ENCODE data around the gene TBP.

The TBP gene

GRCh38 chr6:170535004-170535403, 19.2 kb upstream of the TBP start:
- no peak for DNase-seq (ENCODE audit: low read depth)

DNA sequence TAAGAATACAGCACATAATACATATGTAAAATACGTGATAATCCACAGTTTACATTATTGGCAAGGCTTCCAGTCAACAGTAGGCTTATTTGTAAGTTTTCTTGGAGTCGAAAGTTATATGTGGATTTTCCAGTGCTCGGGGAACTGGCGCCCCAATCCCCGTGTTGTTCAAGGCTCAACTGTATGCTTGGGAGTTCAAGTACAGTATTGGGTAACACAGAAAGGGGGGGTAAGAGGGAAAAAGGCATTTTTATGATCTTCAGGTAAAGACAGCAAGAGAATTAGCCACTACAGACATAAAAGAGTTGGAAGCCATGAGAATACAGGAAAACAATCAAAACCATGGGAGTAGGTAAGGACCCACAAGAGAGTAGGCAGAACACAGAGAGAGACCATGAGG, 17.5 kb upstream of the TBP start:
- no peak for DNase-seq (ENCODE audit: low read depth)

DNA sequence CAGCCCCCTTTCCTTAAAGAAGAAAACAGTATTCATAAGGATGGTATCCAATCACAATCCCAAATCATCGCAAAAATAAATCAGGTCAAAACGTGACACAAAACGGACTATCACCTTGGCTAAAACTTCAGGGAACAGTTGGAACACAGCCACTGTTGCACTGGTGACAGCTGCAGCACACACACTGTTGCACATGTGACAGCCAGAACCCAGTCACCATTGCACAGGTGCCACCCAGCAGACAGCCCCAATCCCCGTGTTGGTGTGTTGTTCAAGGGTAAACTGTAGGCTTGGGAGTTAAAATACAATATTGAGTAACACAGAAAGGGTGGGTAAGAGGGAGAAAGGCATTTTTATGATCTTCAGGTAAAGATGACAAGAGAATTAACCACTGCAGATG, 16.8 kb upstream of the TBP start:
- DNase-seq (ENCODE audit: low read depth): no peak

- no peak for DNase-seq (ENCODE audit: low read depth)
These were observed 12.0 kb upstream of the TBP start for GRCh38 chr6:170542031-170542719.

GRCh38 chr6:170545405-170545804, 8.8 kb upstream of the TBP start:
- DNase-seq (ENCODE audit: low read depth): no peak

- DNase-seq (ENCODE audit: low read depth): peak; percentile 71
These were observed 1.2 kb upstream of the TBP start, which contains the start of gene PSMB1 for GRCh38 chr6:170552765-170553533. Gene PSMB1 (minus strand): TSS chr6:170553307. CDS start chr6:170553242, 65 bp downstream.

DNA sequence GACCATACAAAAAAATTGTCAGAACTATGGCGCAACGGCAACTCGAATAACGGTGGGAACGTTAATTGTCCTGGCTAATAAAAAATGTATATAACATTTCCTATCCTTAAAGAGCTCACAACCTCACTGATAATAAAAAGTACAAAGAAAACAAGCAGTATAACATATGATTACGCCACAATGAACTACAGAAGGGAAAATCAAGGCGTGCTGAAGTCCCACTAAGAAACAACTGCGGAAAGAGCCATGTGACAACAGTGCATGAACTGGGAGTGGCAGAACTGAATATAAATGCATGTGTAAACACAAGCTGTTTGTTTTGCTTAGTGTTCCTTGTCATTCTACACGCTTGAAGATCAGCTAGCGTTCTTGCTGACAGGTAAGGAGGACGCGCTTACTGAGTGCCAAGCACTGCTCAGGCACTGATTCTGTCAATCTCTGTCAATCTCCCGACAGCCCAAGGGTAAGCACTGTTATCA, 596 bp upstream of the TBP start:
- no peak for DNase-seq (ENCODE audit: low read depth)

- no peak for DNase-seq (ENCODE audit: low read depth)
These were observed 598 bp downstream of the TBP start for GRCh38 chr6:170554796-170555137.

DNA sequence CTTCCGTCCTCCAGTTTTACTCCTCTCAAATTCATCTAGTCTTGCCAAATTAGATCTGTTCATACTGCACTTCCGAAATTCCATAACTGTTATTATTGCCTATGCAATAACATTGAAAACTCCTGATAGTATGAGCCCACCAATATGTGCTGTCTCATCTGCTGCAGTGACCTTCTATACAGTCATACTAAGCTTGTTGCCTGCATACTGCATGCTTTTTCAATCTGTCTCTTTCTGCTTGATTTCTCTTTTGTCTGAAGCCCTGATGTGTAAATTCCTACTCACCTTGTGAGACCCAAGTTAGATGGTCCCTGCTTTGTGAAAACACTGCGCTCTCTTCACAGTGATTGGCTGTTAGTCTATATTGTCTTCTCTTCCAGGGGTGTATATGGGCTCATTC, 1.1 kb downstream of the TBP start:
- no peak for DNase-seq (ENCODE audit: low read depth)

DNA sequence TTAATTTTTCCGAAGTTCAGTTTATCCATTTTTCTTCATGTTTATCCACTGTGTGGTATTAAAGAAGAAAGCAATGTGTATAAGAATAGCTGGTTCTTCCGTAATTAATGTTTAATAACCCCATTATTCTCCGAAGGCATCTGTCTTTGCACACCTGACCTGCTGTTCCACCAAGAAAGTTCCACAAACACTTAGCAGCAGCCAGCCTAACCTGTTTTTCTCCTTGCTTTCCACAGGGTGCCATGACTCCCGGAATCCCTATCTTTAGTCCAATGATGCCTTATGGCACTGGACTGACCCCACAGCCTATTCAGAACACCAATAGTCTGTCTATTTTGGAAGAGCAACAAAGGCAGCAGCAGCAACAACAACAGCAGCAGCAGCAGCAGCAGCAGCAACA, 7.4 kb downstream of the TBP start:
- DNase-seq (ENCODE audit: low read depth): no peak

DNA sequence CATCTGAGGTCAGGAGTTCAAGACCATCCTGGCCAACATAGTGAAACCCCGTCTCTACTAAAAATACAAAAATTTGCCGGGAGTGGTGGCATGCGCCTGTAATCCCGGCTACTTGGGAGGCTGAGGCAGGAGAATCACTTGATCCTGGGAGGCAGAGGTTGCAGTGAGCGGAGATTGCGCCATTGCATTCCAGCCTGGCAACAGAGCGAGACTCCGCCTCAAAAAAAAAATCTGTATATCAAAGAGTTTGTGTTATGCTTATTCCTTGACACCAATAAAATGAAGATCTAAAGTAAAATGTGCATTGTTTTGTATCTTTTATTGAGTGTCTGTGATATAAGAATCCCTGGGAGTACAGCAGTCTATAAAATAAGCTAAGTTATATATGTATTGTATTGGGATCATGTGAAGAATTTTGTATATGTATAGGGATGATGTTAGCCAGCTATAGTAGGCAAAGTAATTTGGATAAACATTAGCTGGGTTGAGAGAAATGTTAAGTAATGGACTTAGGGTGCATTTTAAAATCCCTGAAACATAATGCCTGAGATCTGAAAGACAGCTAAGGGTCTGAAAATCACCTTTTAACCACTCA, 10.9 kb downstream of the TBP start:
- no peak for DNase-seq (ENCODE audit: low read depth)

DNA sequence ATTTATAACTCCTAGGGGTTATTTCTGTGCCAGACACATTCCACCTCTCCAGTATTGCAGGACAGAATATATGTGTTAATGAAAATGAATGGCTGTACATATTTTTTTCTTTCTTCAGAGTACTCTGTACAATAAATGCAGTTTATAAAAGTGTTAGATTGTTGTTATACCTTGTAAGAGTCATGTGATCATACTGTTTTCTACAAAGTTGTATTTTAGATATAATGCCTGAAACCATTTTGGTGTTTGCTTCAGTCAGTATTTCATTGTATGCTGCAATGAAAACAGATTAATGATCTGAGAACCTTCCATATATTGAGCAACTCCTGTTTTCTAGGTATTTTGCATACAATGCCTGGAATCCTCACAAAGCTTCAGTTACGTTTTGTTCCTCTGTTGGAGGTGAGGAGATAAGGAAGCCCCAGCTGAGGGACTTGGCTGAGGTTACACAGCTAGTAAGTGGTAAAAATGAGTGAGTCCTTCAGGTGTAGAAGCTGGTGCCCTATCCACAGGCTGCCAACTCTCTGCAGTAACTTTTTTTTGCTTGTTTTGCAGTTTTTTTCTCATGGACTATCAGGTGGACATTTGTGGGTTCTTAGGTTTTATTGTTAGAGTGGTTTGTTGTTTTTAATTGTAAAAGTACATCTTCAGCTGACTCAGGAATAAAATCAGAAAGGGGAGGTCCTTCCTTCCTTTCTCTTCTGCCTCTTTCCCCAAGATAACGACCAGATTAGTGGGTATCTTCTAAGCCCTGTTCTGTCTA, 18.7 kb downstream of the TBP start:
- DNase-seq (ENCODE audit: low read depth): no peak

DNA sequence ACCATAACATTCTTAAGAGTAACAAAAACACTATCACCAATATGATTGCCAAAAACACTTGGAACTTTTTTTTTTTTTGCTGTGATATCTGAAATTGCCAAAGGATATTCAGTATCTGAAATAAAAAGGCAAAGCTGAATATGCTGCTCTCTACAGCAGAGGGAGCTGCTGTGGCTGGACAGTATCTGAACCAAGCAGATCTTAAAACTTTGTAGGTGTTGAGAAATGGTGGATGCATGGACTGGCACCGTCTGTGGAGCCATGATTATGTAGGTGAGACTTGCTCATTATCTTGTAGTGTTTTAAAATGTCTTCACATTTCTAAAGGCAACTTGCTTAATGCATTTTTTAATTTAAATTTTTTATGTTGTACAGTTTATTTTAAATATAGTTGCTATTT, 21.1 kb downstream of the TBP start:
- DNase-seq (ENCODE audit: low read depth): no peak

DNA sequence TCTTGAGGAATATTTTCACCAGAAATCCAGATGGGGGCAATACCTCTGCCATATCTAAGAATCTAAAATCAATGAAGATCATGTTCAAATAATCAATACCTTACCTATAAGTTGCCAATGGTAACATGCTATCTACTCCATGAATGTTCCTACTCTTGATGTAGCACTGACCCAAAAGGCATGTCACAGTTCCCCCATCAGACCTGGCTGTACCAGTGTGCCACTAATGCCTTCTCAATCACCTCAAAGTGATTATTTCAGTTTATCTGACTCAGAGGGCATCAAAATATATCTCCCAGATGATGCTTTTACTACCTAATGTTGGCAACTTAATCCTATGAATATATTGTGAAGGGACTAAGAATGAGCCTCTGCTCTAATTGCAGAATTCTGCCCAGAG, 24.7 kb downstream of the TBP start:
- DNase-seq (ENCODE audit: low read depth): no peak

DNA sequence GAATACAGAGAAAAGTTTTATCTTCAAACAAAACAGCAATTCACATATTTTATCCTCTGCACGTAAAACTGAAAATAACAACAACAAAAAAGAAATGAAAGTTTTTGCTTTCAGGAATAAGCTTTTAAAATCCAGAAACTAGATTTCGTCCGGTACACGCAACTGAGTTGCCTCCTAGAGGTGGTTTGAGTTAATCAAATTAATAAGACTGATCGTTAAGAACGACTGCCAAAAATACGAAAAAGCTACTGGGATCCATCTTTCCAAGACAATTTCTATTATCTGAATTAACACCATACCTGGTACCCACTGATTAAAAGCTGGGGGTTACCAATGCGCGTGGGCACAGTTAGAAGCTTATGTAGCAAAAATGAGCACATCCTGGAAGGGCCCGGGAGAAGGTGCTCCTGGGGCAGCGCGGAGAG, 29.6 kb downstream of the TBP start:
- no peak for DNase-seq (ENCODE audit: low read depth)

DNA sequence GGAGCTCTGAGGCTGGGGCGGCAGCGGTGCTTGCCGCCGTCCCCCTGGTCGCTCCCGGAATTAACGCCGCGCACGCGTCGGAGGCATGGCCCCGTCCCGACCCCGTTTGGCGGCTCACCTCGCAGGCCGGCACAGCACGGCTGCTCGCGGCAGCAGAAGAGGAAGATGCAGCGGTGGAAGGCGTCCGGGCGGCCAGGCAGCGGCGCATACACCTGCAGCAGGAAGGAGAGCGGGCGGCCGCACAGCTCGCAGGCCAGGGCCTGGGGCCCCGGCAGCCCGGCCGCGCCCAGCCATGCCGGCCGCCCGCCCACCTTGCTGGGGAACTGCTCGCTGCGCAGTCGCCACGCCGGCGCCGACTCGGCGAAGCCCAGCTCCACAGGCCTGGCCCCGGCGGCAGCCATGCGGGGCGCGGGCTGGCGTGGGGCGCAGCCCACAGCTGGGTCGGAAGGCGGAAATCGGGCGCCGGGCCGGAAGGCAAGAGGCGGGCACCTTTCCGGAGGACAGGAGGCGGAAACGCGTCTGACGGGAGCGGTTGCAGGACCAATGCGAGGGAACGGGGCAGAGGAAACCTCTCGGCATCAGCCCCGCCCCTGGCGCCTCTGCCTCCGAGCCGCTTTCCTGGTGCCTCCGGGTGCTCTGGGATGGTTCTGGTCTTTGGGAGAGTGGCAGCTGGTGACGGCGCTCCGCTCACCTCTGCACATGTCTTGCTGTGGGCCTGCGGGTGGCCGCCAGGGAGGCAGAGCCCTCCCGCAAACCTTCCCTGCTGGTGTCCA, 30.2 kb downstream of the TBP start, which contains the start of gene PDCD2:
TSS of gene PDCD2 (minus strand) at position 457 of the 773 bp plus-strand sequence. CDS start at position 401, 56 bp downstream.
- peak; percentile 79 for DNase-seq (ENCODE audit: low read depth)

DNA sequence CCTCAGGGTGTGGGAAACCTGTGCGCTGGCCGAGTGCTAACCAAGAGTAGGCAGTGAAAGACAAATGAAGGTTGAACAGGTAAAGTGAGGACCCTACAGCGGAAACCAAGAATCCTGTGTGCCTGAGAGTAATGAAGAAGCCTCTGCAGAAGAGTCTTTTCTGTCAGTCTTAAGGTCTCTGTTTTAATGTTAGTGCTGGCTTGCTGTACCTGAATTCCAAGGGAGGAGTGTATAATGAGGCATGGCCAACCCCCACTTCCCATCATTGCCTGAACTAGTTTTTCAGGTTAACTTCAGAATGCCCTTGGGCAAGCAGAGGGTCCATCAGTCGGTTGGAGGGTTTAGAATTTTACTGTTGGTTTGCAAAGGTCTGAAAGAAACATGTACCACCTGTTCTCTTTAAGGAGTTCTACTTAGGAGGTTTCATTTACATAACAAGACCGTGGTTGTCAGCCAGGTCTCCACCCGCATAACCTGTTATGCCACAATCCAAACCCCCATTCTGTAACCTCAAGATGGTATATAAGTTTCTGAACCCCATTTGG, 30.9 kb downstream of the TBP start:
- DNase-seq (ENCODE audit: low read depth): no peak

GRCh38 chr6:170590725-170591124, 36.6 kb downstream of the TBP start:
- no peak for DNase-seq (ENCODE audit: low read depth)

DNA sequence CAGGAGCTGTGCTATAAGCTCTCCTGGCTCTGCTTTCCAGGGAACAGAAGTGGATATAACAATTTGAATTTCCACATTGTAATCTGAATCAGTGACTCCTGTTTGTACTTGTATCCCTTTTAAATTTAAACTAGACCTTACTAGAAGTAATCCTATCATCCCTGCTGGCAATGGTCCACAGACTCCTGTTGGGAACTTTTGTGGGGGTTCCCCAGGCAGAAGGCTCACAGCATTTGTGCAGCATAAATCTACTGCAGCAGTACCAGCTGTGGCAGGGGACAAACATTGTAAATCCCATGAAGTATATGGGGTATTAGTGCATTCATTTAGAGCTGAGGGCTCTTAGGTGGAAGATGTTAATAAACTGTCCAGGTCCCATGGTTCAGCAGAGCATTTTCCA, 42.3 kb downstream of the TBP start:
- no peak for DNase-seq (ENCODE audit: low read depth)

GRCh38 chr6:170597278-170597677, 43.1 kb downstream of the TBP start:
- no peak for DNase-seq (ENCODE audit: low read depth)

DNA sequence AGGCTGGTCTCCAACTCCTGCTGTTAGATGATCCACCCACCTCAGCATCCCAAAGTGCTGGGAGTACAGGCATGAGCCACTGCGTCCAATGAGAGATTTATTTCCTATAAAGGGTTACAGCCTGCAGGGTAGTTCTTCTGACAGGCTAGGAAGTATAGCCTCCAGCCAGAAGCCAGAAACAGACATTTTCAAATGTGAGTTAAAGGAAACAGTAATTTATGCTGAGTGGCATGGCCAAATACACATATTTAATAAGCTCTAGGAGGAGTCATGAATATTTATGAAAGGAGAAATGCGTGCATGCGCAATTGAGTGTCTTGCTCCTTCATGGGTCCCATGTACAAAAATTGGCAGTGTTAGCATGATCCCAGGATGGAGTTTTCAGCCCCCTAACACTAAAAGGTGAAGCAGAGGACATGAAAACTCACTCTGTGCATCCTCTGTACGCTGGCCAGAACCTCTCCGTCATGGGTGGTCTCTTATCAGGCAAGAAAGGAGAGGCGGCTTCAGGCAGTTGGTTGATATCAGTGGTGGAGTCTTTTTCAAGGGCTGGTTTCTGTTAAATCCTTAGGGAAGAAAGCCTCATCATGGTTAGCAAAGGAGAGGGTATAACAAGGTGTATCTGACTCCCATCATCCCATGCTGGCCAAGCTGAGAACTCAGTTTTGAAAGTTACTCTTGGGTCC, 51.5 kb downstream of the TBP start:
- no peak for DNase-seq (ENCODE audit: low read depth)
